Measurements from ENCODE around the gene FBXO2. TPM values are rescaled to one million over a fixed set of nuclear protein-coding genes. Genes with fewer than 3 reads are reported as not detected.

The FBXO2 gene
- total RNA-seq, 1 donor = 4.3 TPM

GRCh38 chr1:11674488-11674887 is 20.3 kb upstream of the FBXO2 start:
- TF ChIP-seq CTCF (IDR thresholded peaks at IDR 0.05; ENCODE audit: insufficient read depth, low read depth, low read length) = no peak
- DNase-seq (ENCODE audit: low read depth) = no peak
- no peak overlapping the region for H3K4me3 ChIP-seq (ENCODE audit: low read depth, low read length)

GRCh38 chr1:11673089-11673769 is 19.0 kb upstream of the FBXO2 start:
- no peak for TF ChIP-seq CTCF (IDR thresholded peaks at IDR 0.05; ENCODE audit: insufficient read depth, low read depth, low read length)

GRCh38 chr1:11671544-11672286 is 17.5 kb upstream of the FBXO2 start:
- no peak overlapping the region for H3K4me3 ChIP-seq (ENCODE audit: low read depth, low read length)
- DNase-seq (ENCODE audit: low read depth) = no peak
- no peak for TF ChIP-seq CTCF (IDR thresholded peaks at IDR 0.05; ENCODE audit: insufficient read depth, low read depth, low read length)

More at GRCh38 chr1:11673089-11673769, 19.0 kb upstream of the FBXO2 start:
- no peak for DNase-seq (ENCODE audit: low read depth)
- H3K4me3 ChIP-seq (ENCODE audit: low read depth, low read length) = no peak overlapping the region

- no peak for DNase-seq (ENCODE audit: low read depth)
- no peak overlapping the region for H3K4me3 ChIP-seq (ENCODE audit: low read depth, low read length)
- TF ChIP-seq CTCF (IDR thresholded peaks at IDR 0.05; ENCODE audit: insufficient read depth, low read depth, low read length) = no peak
Measured at GRCh38 chr1:11671205-11671543, 16.9 kb upstream of the FBXO2 start.

DNA sequence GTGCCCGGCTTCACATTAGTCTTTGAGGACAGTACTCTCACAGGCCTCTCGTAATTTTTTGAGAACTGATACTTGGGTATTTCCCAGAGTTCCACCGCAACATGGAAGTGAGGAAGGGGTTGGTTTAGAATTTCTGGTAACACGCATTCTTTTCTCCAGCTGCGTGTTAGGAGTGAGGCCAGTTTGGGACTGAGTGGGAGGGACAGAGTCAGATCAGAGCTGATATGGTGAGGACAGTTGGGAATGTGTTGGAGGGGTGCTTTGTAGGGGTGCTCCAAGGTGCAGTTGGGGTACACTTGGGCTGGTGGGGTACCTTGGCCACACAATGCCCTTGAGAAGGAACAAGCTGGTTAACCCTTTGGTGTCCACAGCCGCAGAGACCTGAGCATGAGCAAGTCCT is 16.5 kb upstream of the FBXO2 start:
- no peak for DNase-seq (ENCODE audit: low read depth)
- TF ChIP-seq CTCF (IDR thresholded peaks at IDR 0.05; ENCODE audit: insufficient read depth, low read depth, low read length) = no peak
- no peak overlapping the region for H3K4me3 ChIP-seq (ENCODE audit: low read depth, low read length)

DNA sequence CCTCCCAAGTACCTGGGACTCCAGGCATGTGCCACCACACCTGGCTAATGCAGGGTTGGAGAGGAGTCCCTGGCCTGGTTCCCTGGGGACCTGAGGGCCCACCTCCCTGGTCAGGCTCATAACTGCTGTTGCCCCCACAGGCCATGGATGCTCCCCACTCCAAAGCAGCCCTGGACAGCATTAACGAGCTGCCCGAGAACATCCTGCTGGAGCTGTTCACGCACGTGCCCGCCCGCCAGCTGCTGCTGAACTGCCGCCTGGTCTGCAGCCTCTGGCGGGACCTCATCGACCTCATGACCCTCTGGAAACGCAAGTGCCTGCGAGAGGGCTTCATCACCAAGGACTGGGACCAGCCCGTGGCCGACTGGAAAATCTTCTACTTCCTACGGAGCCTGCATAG is 14.3 kb upstream of the FBXO2 start:
- TF ChIP-seq CTCF (IDR thresholded peaks at IDR 0.05; ENCODE audit: insufficient read depth, low read depth, low read length) = no peak
- no peak for DNase-seq (ENCODE audit: low read depth)
- no peak overlapping the region for H3K4me3 ChIP-seq (ENCODE audit: low read depth, low read length)
